Common myeloid progenitor, CD34-positive (primary cell): ENCODE data around the gene CAPN2.

Experiments
- CTCF ChIA-PET: fragments of 350-600 bp; sonication (Branson Sonifier 250); formaldehyde crosslinking; loops from one replicate; lab custom pipeline; 2021; ENCODE audit warnings: antibody characterized with exemption; lab: Charles Lee
- POLR2A ChIA-PET: fragments of 350-600 bp; sonication (Branson Sonifier 250); formaldehyde crosslinking; loops from one replicate; lab custom pipeline; 2021; ENCODE audit warnings: antibody characterized with exemption; lab: Charles Lee
- DNase-seq, 3 donors: peaks; one replicate each; pipeline versions ENCODE4 v3.0.0 to v3.0.0-alpha.2; 2013
- H3K27ac ChIP-seq, 2 experiments: 1 replicate in 1 of 2; 2 replicates in 1 of 2; pipeline ENCODE4 v1.7.0; 2013; ENCODE audit warnings: inconsistent platforms in 2 of 2, low read length in 2 of 2, mild to moderate bottlenecking in 2 of 2, low read depth in 1 of 2, moderate library complexity in 1 of 2; ENCODE audit not compliant: severe bottlenecking in 2 of 2, insufficient read depth in 1 of 2, poor library complexity in 1 of 2
- H3K27me3 ChIP-seq, 5 experiments: replicated peaks in 2 of 5; 1 replicate in 3 of 5; 2 replicates in 2 of 5; pipeline versions ENCODE4 v1.6.1 to v1.7.0; 2013; ENCODE audit warnings: low read length in 4 of 5, mild to moderate bottlenecking in 2 of 5, moderate library complexity in 2 of 5, inconsistent platforms in 1 of 5; ENCODE audit not compliant: insufficient read depth in 5 of 5, control insufficient read depth in 4 of 5
- H3K36me3 ChIP-seq, 4 experiments: 1 replicate in 2 of 4; 2 replicates in 2 of 4; pipeline versions ENCODE4 v1.6.1 to v1.7.0; 2013; ENCODE audit warnings: low read length in 3 of 4, control low read depth in 1 of 4, mild to moderate bottlenecking in 1 of 4; ENCODE audit not compliant: control insufficient read depth in 4 of 4, insufficient read depth in 4 of 4
- H3K4me1 ChIP-seq, 4 experiments: 1 replicate in 3 of 4; 2 replicates in 1 of 4; pipeline versions ENCODE4 v1.6.1 to v1.7.1; 2013; ENCODE audit warnings: low read length in 3 of 4, mild to moderate bottlenecking in 3 of 4, control low read depth in 1 of 4, inconsistent platforms in 1 of 4, moderate library complexity in 1 of 4; ENCODE audit not compliant: control insufficient read depth in 4 of 4, insufficient read depth in 4 of 4; ENCODE audit errors: control extremely low read depth in 1 of 4
- H3K4me3 ChIP-seq, 7 experiments: 1 replicate in 4 of 7; 2 replicates in 3 of 7; pipeline versions ENCODE4 v1.5.1 to v1.7.0; 2013; ENCODE audit warnings: mild to moderate bottlenecking in 7 of 7, low read length in 6 of 7, moderate library complexity in 6 of 7, inconsistent platforms in 2 of 7, low read depth in 2 of 7, control low read depth in 1 of 7; ENCODE audit not compliant: insufficient read depth in 4 of 7, control insufficient read depth in 1 of 7; ENCODE audit errors: extremely low read depth in 1 of 7
- H3K9me3 ChIP-seq, 5 experiments: 1 replicate in 4 of 5; 2 replicates in 1 of 5; pipeline versions ENCODE4 v1.6.1 to v1.7.1; 2013; ENCODE audit warnings: low read length in 4 of 5, mild to moderate bottlenecking in 2 of 5, inconsistent platforms in 1 of 5, low read depth in 1 of 5, moderate library complexity in 1 of 5; ENCODE audit not compliant: control insufficient read depth in 4 of 5, insufficient read depth in 2 of 5; ENCODE audit errors: control extremely low read depth in 1 of 5
- WGBS: methylation state at CpG from one replicate; pipeline ENCODE4 v1.1.5; 2013; ENCODE audit not compliant: insufficient coverage; 5-methylcytosine and 5-hydroxymethylcytosine counted together

Gene CAPN2

DNA sequence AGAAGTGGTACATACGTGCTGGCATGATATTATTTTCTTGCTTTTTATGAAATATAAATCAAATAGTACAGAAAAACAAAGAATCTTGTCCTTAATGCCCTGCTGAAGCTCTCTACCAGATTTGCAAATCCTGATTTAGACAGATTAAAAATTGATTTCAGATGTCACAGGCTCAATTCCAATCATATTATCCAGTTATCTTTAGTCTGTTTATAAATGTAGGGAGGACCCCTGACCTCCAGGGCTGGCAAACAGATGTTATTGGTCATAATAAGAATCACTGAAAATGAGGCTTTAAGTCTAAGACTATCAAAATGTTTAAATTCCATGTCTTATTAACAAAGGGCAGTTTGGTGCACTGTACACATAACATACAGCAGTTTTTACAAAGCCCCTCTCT lies 71.3 kb downstream of the CAPN2 start:
- WGBS = no CpG with 5 or more reads among the region's 1 CpG
- Histone ChIP-seq H3K36me3 (peaks cover 14 to 59% (median 45%) of the 10 kb centered on the region in 4 experiments), H3K4me1 (no peaks in the 10 kb centered on the region), H3K27ac (no peak overlapping the region), H3K9me3 (no peaks in the 10 kb centered on the region), H3K27me3 (no peaks in the 10 kb centered on the region), H3K4me3 (no peak overlapping the region)
- DNase-seq = no peak
- POLR2A ChIA-PET = no interaction called here
- CTCF ChIA-PET = interaction anchor here (1.0 to 1.4 kb wide), 2 partner anchors 13 to 63 kb away, joined by 4 read pairs; partner anchors contain the start of gene TP53BP2

DNA sequence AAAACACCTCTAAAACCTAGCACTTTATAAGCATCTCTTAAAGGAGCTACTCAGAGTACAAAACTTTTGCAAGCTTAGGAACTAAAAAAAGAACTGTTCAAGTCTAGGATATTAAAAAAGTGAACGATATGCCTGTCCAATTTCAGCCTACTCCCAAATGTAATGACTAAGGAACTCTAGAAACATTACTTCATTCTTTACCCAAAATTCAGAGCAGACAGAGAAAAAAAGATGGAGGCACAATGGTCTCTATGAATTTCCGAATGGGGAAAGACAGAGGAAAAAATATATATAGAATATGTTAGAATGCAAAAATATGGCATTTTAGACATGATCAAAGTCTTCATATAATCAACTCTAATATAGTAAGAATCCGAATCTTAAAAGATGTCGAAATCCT lies 72.2 kb downstream of the CAPN2 start:
- ChIA-PET CTCF (interaction anchor here (0.7 to 1.2 kb wide), 3 partner anchors 8 to 228 kb away, joined by 3 to 4 read pairs (median 4); partner anchors contain the start of gene TP53BP2), POLR2A (no interaction called here)
- WGBS = 100% methylated on average over 2 of the region's 4 CpGs

GRCh38 chr1:223785808-223786207 lies 73.5 kb downstream of the CAPN2 start:
- no peak for DNase-seq
- CTCF ChIA-PET = no interaction called here
- peaks cover 10 to 52% (median 34%) of the 10 kb centered on the region in 4 experiments for H3K36me3 ChIP-seq

More for the DNA sequence above, 72.2 kb downstream of the CAPN2 start:
- Histone ChIP-seq H3K27me3 (no peaks in the 10 kb centered on the region), H3K36me3 (peaks cover 11 to 54% (median 41%) of the 10 kb centered on the region in 4 experiments), H3K9me3 (no peaks in the 10 kb centered on the region), H3K4me3 (no peak overlapping the region), H3K4me1 (no peaks in the 10 kb centered on the region), H3K27ac (no peak overlapping the region)
- DNase-seq = no peak

DNA sequence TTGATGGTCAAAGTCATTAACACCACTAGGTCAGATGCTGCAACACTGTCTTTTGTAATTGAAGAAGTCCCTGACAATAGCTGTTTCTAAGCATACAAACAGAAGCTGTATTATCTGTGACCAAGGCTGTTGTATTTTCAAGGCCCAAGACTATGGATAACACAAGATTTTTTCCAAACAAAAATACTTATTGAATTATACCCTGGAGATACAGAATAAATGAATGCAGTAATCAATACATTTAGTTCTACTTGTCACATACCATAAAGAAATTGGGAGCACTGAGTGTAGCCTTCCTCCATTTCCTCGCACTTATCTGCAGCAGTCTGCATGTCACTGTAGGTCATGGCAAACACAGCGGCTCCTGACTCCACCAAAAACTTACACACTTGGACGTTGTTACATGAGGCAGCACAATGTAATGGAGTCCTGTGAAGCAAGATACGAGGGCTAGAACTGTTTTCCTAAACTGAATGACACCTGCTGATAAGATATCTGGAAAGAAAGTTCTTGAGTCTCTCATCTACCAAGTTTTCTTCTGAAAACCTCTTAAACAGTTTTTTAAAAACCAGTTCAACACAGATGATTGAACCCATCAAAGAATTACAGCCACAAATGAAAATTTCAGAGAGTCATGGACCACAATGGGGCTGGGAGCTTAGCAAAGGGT lies 76.5 kb downstream of the CAPN2 start:
- ChIA-PET CTCF (no interaction called here), POLR2A (interaction anchor here (1.1 kb wide), 1 partner anchor 12 kb away, joined by 3 read pairs; no protein-coding TSS in a partner anchor)
- 97% methylated on average over 3 of the region's 4 CpGs for WGBS
- Histone ChIP-seq H3K27ac (peak overlapping the region in 1 of 2 experiments; percentile 72), H3K27me3 (no peaks in the 10 kb centered on the region), H3K9me3 (no peaks in the 10 kb centered on the region), H3K4me1 (peaks cover 0 to 8% (median 0%) of the 10 kb centered on the region in 4 experiments), H3K4me3 (no peak overlapping the region), H3K36me3 (peaks cover 5 to 47% (median 27%) of the 10 kb centered on the region in 4 experiments)
- DNase-seq = peak in 2 of 3 donors; percentile 14 to 45

More at GRCh38 chr1:223785808-223786207, 73.5 kb downstream of the CAPN2 start:
- Histone ChIP-seq H3K27ac (peak overlapping the region in 1 of 2 experiments; percentile 17), H3K27me3 (no peaks in the 10 kb centered on the region), H3K4me1 (no peaks in the 10 kb centered on the region), H3K4me3 (no peak overlapping the region), H3K9me3 (no peaks in the 10 kb centered on the region)
- 100% methylated on average over 4 of the region's 5 CpGs for WGBS
- POLR2A ChIA-PET = interaction anchor here (0.6 to 1.0 kb wide), 2 partner anchors 12 to 570 kb away, joined by 3 read pairs; no protein-coding TSS in a partner anchor

- Histone ChIP-seq H3K27ac (no peak overlapping the region), H3K9me3 (no peaks in the 10 kb centered on the region), H3K27me3 (no peaks in the 10 kb centered on the region), H3K4me1 (peaks cover 0 to 8% (median 0%) of the 10 kb centered on the region in 4 experiments), H3K36me3 (peaks cover 10 to 48% (median 38%) of the 10 kb centered on the region in 4 experiments), H3K4me3 (no peak overlapping the region)
- ChIA-PET CTCF (interaction anchor here (0.6 to 1.1 kb wide), 2 partner anchors 40 to 1249 kb away, joined by 3 to 5 read pairs; no protein-coding TSS in a partner anchor), POLR2A (interaction anchor here (0.6 to 0.7 kb wide), 2 partner anchors 542 to 1048 kb away, joined by 3 read pairs; no protein-coding TSS in a partner anchor)
- WGBS = 92% methylated on average over 2 of the region's 2 CpGs
- DNase-seq = no peak
Measured at GRCh38 chr1:223792046-223792445, 79.7 kb downstream of the CAPN2 start.

DNA sequence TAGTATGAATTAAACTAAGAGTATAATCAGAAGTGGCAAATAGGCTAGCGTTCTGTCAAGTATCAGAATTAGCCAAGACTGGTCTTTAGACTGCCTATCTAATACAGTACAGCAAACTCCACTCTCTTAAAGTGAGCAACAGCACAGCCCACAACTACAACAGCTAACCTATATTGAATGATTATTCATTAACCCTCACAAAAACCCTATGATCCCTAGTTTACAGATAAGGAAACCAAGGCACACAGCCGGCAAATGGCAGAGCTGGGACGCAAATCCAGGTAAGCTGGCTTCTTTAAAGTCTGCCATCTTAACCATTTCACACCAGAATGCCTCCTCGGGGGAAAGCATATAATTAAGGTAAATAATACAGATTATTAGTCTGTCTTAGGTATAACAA lies 81.4 kb downstream of the CAPN2 start:
- H3K36me3 ChIP-seq = peaks cover 10 to 51% (median 41%) of the 10 kb centered on the region in 4 experiments
- CTCF ChIA-PET = no interaction called here

More for the DNA sequence above, 81.4 kb downstream of the CAPN2 start:
- H3K27me3 ChIP-seq = no peaks in the 10 kb centered on the region
- no peak overlapping the region for H3K4me3 ChIP-seq
- DNase-seq = no peak
- H3K27ac ChIP-seq = peak overlapping the region in 1 of 2 experiments; percentile 32
- no peaks in the 10 kb centered on the region for H3K9me3 ChIP-seq
- peaks cover 0 to 8% (median 0%) of the 10 kb centered on the region in 4 experiments for H3K4me1 ChIP-seq
- POLR2A ChIA-PET = no interaction called here
- no CpG with 5 or more reads among the region's 4 CpGs for WGBS
